Measurements from ENCODE around the gene PTPN5.

The PTPN5 gene

DNA sequence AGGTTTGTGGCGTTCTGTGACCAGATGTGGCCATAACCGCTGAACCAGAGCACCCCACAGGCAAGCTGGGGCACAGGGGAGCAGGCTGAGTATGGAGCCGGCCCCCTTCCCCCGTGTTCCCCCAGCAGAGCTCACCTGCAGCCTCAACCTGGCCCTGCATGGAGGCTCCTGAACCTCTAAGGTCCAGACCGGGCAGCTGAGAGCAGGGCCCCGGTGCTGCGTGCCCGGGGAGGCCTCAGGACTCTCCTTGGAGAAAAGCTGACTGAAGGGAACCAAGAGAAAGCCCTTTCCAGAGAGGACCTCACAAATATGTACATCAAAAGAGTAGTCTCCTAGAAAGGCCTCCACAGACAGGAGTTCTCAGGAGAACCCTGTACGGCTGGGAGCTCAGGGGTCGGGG, 48.2 kb downstream of the PTPN5 start:
- DNase-seq (ENCODE audit: low spot score): no peak
- TF ChIP-seq, protein P1, sequence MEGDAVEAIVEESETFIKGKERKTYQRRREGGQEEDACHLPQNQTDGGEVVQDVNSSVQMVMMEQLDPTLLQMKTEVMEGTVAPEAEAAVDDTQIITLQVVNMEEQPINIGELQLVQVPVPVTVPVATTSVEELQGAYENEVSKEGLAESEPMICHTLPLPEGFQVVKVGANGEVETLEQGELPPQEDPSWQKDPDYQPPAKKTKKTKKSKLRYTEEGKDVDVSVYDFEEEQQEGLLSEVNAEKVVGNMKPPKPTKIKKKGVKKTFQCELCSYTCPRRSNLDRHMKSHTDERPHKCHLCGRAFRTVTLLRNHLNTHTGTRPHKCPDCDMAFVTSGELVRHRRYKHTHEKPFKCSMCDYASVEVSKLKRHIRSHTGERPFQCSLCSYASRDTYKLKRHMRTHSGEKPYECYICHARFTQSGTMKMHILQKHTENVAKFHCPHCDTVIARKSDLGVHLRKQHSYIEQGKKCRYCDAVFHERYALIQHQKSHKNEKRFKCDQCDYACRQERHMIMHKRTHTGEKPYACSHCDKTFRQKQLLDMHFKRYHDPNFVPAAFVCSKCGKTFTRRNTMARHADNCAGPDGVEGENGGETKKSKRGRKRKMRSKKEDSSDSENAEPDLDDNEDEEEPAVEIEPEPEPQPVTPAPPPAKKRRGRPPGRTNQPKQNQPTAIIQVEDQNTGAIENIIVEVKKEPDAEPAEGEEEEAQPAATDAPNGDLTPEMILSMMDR (IDR thresholded peaks at IDR 0.05): no peak
- H3K27ac ChIP-seq: no peak overlapping the region
- no peak overlapping the region for H3K4me3 ChIP-seq

DNA sequence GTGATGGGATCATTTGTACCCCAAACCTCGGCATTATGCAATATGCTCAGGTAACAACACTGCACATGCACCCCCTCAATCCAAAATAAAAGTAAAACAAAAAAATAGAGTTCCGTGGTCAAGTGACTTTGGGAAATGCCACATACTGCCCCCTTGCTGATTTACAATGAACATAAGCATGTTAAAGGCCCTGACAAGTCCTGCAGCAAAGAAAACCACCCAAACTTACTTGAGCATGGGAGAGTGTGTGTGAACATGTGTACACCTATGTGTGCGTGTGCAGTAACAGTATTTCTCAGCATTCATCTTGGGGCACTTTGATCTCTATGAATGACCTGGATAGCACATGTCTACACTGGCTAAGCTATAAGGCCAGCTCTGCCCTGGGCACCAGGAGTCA, 49.8 kb downstream of the PTPN5 start:
- no peak for DNase-seq (ENCODE audit: low spot score)
- H3K4me3 ChIP-seq: no peak overlapping the region
- TF ChIP-seq, protein P1 (IDR thresholded peaks at IDR 0.05): no peak

GRCh38 chr11:18739685-18740084, 51.9 kb downstream of the PTPN5 start:
- no peak overlapping the region for H3K27ac ChIP-seq
- no peak overlapping the region for H3K4me3 ChIP-seq
- no peak for DNase-seq (ENCODE audit: low spot score)
- TF ChIP-seq, protein P1 (IDR thresholded peaks at IDR 0.05): no peak

More for the DNA sequence above, 49.8 kb downstream of the PTPN5 start:
- H3K27ac ChIP-seq: no peak overlapping the region

GRCh38 chr11:18737642-18738041, 54.0 kb downstream of the PTPN5 start:
- DNase-seq (ENCODE audit: low spot score): no peak
- TF ChIP-seq, protein P1 (IDR thresholded peaks at IDR 0.05): no peak
- H3K27ac ChIP-seq: no peak overlapping the region
- H3K4me3 ChIP-seq: no peak overlapping the region

- no peak overlapping the region for H3K27ac ChIP-seq
- TF ChIP-seq, protein P1 (IDR thresholded peaks at IDR 0.05): no peak
- DNase-seq (ENCODE audit: low spot score): no peak
- H3K4me3 ChIP-seq: no peak overlapping the region
These were observed 54.9 kb downstream of the PTPN5 start for GRCh38 chr11:18736590-18737148.

DNA sequence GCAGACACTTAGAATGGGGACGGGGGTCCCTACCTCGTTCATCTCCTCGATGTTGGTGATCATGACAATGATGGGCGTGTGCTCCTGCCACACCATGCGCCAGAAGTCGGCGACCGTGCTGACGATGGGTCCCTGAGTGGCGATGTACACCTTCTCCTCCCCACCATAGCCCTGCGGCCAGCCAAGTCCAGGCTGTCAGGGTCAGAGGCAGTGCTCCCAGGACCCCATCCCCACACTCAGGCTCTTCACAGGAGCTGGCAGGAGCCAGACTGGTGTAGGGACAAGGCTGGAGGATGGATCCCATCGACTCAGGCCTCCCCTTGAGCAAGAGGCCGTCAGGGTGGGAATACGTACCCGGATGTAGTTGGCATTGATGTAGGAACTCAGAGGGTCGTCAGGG, 58.4 kb downstream of the PTPN5 start:
- Histone ChIP-seq H3K4me3 (no peak overlapping the region), H3K27ac (no peak overlapping the region)
- TF ChIP-seq, protein P1 (IDR thresholded peaks at IDR 0.05): no peak
- no peak for DNase-seq (ENCODE audit: low spot score)

DNA sequence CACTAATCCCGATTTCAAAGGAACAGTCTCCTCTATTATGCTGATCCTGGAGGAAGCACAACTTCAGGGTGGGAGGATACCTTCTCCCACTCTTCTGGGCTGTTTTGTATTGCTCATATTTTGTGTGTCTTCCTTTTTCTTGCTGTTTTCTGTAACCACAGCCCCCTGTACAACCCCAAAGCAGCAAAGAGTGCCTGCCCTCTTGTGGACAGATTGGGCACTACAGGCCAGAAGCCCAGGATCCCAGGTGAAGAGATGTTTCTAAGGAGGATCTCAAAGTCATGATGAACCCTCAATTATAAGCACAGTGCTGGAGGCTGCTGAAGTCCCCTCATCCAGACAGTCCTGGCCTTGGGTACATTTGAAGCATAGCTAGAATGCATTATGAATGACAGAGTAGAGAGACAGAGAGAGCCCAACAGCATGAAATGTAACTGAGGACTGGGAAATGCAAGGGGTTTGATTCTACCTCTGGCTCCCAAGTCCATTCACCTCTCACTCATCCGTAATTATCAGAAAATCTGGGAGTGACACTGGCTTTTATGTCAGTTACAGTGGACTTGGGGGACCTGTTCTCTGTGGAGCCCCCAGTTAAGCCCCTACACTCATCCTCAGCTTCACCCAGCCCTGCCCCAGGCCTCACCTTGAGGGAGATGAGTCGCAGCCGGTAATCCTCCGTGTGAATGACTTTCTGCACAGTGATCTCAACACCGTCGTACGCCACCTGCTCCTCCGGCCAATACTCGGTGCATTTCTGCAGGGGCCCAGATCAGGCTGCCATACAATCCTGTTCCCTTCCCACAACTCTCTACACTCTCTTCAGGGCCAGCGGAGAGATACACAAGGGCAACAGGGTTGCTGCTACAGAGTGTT, 59.4 kb downstream of the PTPN5 start:
- H3K27ac ChIP-seq: no peak overlapping the region
- H3K4me3 ChIP-seq: no peak overlapping the region
- no peak for DNase-seq (ENCODE audit: low spot score)
- TF ChIP-seq, protein P1 (IDR thresholded peaks at IDR 0.05): peak; percentile 97
